HG02571 (cell line): ENCODE data around the gene SLC35B2.
A peak's percentile ranks its signal among the peaks of the same experiment; 100 is the strongest.
"Not testable (repeated sequence)": the region's sequence is repeated elsewhere in the genome, so short reads cannot be mapped to it uniquely, and the experiment has no call there.

Source experiments
- ATAC-seq: cut with Tn5 transposase; IDR thresholded peaks from one replicate; pipeline ENCODE4 v1.9.1; 2021; ENCODE audit warnings: mild to moderate bottlenecking, moderate library complexity; ENCODE audit not compliant: unreplicated experiment

Gene SLC35B2

DNA sequence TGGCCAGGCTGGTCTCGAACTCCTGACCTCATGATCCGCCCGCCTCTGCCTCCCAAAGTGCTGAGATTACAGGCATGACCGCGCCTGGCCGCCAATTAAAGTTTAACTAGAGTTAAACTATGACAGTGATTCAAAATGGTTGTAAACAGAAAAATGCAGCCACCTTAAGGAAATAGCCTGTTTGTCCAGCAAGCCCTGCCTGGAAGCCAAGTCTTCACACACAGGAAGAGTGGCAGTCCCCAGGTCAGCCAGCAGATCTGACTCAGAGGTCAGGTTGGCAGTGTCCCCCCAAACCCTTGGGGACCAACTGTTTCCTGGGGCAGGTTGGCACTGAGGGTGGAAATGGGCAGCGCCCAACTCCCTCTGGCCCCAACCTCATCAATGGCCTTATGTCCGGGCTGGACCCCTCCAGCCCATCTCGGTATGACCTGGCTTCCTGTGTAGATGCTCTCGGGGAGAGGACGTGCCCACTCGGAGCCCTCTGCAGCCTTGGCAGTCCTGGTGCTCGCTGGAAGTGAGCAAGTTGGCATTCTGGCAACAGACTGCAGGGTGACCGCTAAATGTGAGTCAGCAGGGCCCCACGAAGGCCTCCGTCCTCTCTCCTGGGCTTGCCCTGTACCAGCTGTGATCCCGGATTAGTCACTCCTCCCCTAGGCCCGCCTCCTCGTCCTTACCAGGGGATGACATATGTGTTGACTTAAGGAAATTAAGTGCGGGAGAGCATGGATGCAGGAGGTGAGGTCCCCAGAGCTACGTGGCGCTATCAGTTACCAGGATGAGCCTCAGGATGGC, 20.1 kb downstream of the SLC35B2 start:
- peak; percentile 68 for ATAC-seq

DNA sequence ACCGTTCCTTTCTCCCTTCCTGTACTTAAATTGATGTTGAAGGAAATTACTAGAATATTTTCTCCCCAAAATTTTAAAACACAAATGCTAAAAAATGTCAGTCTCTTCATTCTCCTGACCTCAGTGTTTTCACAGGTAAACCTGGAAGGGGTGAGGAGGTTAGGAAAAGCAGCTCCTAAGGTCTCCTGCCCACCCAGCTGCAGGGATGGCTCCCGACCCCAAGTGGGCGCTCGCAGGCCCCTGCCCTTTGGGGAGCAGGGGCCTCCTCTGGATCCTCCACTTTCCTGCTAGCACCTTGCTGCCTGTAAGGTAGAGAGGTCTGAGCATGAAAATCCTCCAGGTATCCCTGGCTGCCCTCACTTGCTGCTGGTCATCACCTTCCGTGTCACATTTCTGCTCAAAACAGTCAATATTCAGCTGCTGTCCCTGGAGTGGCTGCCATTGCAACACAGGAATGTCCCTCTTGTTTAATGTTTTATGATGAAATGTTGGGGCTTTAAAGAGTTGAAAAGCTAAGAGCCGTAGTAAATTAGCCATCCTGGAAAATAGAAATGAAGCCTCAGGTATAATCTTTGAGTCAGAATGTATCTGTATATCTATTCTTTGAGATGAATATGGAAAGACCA, 21.3 kb downstream of the SLC35B2 start:
- ATAC-seq = no peak

DNA sequence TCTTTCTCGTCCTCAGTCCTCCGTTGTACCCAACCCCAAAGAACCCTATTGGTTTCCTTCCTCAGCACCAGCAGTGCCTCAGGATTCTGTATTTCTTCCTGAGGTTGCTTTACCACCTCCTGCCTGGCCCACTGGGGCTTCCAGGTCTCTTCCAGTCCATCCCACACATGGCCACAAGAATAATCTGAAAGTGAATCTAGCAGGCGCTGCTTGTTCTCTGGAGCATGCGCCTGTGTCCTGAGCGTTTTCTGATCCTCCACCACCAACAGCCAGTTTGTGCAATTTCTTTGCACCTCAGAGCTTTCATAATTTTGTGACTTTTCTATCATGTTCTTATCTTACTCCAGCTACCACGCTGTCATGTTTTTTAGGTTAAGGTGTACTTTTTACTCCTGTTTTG, 22.1 kb downstream of the SLC35B2 start:
- no peak for ATAC-seq

DNA sequence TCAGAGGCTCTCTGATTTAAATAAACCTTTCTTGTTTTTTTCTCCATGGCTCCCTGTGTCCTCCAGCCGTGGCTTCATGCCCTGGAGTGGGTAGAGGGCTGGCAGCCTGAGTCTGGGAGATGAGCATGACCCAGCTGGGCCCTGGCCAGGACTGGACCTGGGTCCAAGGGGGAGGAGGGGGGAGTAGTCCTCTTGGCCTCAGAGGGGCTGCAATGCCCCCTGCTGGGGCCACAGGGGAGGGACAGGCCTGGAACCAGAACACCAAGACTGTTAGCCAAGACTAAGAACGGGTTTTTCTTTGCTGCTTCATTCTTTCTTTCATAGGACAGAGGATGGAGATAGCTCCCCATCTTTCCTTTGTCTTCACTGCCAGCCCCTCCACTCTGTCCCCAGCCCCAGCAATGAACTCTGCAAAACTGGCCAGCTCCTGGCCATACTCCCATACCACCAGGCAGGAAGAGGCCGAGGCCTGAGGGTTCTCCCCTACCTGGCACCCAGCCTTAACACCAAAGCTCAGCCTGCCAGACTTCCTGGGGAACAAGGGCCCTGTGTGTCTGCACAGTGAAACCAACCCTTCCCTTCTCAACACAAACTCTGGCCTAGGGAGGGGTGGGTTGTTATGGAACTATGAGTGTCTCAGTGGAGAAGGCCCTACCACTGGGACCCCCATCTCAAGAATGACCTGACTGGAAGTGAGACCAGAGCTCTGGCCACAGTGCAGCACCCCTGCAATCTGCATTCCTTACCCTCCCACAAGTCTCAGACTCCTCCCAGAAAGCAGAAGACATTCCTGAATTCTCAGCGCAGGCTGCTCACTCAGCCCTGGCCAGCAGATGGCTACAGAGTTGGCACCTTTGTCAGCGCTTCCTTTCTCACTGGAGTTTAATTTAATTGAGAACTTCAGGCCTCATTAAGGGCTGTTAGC, 23.0 kb downstream of the SLC35B2 start:
- no peak for ATAC-seq

DNA sequence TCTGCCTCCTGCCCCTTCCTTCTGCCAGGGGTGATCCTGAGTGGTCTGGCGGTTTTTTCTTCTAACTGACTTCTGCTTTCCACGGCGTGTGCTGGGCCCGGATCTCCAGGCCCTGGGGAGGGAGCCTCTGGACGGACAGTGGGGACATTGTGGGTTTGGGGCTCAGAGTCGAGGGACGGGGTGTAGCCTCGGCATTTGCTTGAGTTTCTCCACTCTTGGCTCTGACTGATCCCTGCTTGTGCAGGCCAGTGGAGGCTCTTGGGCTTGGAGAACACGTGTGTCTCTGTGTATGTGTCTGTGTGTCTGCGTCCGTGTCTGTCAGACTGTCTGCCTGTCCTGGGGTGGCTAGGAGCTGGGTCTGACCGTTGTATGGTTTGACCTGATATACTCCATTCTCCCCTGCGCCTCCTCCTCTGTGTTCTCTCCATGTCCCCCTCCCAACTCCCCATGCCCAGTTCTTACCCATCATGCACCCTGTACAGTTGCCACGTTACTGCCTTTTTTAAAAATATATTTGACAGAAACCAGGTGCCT, 23.7 kb downstream of the SLC35B2 start:
- ATAC-seq = no peak

DNA sequence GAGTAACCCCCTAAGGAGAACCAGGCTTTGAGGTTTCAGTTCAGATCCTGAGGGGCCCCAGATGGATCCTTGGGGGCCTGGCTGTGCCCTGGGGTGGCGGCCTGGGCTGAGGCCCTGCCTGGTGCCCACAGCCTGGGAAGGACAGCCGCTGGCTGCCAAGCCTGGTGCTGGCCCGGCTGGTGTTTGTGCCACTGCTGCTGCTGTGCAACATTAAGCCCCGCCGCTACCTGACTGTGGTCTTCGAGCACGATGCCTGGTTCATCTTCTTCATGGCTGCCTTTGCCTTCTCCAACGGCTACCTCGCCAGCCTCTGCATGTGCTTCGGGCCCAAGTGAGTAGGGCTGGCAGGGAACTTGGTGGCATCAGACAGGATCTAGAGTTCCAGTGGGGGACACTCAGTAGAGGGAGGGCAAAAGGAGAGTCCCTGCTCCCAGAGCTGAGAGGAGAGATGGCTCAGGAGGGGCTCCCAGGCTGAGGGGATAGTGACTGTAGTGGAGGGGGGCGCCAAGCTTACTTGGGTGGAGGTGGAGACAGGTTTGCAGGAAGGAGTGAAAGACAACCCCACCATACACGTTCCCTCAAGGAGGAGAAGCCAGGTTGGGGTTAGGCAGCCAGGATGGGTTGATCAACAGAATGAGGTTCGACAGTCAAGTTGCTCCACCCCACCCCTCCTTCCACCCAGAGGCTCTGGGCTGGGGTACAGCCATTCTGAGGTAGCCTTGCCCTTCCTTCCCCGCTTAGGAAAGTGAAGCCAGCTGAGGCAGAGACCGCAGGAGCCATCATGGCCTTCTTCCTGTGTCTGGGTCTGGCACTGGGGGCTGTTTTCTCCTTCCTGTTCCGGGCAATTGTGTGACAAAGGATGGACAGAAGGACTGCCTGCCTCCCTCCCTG, 24.4 kb downstream of the SLC35B2 start:
- no peak for ATAC-seq

DNA sequence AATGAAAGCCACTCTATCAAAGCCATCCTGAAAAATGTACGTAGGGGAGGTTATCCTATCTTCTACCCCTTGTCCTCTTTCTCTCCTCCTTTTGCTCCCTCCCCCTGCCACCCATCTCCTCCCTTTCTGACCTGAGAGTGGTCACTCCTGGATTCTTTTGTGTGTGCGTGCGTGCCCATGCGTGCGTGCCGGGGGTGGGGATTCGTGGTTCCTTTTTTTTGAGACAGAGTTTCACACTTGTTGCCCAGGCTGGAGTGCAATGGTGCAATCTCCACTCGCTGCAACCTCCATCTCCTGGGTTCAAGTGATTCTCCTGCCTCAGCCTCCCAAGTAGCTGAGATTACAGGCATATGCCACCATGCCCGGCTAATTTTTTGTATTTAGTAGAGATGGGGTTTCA, 25.9 kb downstream of the SLC35B2 start:
- ATAC-seq = not testable (repeated sequence)

DNA sequence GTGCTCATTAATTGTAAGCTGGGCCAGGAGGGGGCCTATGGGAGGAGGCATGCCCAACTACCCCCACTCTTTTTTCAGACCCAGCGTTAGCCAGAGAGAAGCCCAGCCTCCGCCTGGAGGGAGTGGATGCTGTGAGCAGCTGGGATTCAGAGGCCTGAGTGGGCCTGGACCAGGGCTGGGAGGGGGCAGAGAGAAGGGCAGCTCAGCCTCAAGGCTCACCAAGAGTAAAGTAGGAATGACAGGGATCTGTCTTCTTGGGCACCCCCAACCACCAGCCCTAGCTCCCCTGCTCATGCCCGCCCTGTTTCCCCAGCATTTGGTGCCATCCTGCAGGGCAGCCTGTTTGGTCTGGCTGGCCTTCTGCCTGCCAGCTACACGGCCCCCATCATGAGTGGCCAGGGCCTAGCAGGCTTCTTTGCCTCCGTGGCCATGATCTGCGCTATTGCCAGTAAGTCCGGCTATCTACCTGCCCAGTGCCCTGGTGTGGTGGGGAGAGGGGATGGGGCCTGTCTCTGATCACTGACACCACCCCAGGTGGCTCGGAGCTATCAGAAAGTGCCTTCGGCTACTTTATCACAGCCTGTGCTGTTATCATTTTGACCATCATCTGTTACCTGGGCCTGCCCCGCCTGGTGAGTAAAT, 27.2 kb downstream of the SLC35B2 start:
- ATAC-seq = no peak

DNA sequence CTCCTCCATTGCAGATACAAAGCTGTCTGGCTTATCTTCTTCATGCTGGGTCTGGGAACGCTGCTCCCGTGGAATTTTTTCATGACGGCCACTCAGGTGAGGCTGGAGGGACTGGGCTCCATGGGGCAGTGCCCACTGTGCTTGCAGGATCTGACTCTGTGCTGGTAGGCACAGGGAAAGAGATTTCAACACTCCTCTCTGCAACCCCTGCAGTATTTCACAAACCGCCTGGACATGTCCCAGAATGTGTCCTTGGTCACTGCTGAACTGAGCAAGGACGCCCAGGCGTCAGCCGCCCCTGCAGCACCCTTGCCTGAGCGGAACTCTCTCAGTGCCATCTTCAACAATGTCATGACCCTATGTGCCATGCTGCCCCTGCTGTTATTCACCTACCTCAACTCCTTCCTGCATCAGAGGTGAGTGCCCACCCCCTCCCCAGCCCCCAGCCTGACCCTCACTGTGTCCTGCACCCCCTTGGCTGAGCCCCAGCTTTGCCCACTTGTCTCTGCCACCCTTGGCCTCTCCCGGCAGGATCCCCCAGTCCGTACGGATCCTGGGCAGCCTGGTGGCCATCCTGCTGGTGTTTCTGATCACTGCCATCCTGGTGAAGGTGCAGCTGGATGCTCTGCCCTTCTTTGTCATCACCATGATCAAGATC, 27.8 kb downstream of the SLC35B2 start:
- no peak for ATAC-seq

DNA sequence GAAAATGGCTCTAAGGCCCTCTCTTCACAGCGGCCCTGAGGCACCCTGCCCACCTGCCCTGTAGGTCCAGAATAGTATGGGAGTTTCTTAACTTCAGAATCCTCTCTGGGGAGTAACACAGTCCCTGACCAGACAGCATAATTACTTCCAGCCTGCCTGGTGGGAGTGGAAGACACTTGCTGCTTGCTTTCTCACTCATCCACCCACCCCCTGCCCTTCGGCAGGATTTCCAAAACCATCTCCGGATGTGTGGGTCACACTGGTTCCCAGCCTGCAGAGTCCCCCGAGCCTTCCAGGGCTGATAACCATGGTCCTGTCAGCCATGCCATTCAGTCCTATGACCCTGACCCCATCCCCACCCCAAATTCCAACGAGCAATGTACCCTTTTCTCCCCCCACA, 28.5 kb downstream of the SLC35B2 start:
- no peak for ATAC-seq

DNA sequence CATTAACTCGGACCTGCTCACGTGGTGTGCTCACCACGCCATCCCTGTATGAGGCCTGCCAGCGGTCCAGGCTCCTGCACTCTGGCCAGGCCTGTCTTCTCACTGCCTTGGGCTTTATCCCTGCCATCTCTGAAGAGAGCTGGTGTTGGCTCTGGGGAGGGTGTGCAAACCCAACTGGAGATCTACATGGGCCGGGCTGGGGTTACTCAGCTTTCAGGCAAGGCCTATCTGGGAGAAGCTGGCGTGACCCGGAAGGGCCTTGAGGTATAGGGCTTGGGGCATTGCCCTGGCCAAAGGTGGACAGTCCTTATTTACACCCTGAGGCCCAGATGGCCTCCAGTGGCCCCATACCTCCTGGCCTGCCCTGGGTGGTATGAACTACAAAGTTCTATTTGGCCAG, 28.9 kb downstream of the SLC35B2 start:
- no peak for ATAC-seq

DNA sequence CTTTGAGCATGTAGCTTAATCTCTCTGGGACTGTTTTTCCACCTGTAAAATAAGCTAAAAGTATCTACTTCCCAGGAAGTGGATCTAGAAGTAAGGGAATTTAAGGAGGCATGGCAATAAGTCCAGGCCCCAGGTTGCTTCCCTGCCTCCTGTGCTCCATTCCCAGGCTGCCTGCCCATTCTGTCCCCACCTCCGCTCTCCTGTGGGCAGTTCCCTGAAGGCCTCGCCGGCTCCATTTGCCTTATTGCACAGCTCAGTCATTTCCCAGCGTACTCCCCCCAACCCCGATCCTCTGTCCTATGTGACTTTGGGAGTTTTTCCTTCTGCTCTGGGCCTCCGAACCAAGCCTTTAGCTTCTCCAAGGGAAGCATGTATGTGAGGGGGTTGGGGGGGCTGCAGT, 29.3 kb downstream of the SLC35B2 start:
- no peak for ATAC-seq

DNA sequence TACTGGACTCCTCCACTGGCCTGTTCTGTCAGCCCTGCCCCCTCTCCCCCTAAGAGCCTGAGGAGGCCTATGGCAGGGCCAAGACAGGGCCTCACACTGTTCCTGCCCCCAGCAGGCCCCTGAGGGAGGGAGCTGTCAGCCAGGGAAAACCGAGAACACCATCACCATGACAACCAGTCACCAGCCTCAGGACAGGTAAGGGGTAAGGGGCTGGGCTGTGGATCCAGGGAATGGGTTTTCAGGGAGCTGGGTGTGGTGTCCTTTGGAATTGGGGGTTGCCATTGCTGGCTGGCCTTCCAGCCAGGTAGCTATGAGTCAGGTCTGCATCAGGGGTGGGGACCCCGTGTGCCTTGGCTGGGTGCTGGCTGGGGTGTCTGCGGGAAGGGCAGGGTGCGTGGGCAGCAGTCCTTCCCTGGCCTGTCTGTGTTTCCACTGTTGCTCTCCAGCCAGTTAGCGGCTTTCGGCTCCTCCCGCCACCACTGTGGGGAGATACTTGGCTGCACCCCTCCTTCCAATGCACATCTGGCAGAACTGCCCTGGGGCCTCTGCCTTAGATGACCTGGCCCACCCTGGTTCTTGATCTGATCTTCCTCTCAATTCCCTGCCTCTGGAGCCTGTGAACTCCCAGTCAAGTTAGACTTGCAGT, 30.1 kb downstream of the SLC35B2 start:
- ATAC-seq = no peak

DNA sequence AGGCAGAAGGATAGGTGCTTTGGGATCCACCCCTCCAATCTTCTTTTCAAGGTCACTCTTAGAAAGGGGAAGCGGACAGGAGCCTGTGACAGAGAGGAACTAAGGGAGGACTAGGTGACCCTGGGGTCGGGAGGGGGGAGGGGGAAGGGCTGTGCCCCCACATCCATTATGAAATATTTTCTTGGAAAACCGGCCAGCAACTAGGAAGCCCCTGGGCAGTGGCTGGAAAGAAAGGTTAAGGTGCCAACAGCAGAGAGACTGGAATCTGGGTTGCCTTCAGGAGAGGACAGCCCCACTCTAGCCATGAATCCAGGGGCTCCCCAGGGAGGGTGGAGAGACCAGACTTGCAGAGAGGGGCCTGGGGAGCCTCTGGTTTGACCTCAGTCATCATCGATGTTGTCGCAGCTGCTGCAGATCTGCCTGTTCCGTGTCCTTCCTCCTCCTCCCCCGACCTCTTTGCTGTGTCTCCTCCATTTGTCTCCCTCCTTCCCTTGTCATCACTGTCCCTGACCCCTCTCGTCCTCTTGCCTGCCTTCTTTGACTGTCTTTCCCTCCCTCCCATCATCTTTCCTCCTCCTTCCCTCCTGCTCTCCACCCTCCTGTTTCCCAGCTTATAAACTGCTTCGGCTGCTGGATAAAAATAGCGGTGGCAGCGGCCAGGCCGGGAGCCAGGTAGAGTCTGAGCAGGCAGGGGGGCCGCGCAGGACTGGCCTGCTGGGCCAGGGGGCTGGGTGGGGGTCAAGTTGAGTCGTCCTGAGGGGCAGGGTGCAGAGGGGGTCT, 30.8 kb downstream of the SLC35B2 start:
- no peak for ATAC-seq

DNA sequence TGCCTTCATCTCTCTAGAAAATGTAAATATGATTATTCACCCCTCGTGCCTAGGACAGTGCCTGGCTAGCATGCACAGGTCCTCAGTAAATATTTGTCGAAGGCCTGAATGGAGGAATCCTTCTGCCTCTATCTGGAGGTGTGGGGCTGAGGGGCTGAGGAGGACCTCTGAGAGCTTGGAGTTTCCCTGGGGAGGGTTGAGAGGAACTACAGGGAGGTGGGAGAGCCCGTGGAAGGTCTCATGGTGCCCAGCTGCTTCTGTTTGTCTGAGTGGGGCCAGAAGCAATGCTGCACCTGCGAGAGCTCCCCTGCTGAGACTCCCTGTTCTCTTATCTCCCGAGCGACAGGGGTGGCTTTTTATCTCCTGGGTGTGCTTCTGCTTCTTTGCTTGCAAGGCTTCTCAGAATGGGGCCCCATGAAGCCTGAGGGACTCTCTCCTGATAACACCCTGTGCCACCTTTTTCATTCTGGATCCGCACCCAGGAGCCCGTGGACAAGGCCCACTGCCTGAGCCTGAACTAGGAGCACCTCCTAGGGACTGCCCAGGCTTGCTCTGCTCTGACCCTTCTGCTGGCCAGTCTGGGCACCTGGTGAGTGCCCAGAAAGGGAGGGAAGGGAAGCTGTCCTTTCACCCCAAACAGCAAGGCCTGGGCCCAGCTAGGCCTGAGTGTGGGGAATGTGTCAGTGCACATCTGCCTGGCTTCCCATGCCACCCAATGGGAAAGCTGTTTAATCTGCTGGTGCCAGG, 31.6 kb downstream of the SLC35B2 start:
- ATAC-seq = no peak

DNA sequence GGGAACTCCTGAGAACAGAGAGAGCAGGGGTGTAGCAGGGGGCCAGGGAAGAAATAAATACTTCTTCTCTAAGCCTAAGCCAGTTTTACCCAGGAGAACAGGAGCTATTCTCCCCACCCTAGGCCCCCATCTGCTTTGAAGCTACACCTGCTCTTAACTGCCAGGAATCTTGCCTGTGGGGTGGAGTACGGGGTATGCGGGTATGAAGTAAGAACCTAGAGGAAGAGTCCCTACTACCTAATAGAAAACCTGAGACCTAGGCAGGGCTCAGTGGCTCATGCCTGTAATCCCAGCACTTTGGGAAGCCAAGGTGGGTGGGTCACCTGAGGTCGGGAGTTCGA, 32.4 kb downstream of the SLC35B2 start:
- no peak for ATAC-seq
